HG03575 (cell line): ENCODE data around the gene CCDC85C.
"Not testable (repeated sequence)": the region's sequence is repeated elsewhere in the genome, so short reads cannot be mapped to it uniquely, and the experiment has no call there.

Experiments
- ATAC-seq: cut with Tn5 transposase; IDR thresholded peaks from one replicate; pipeline ENCODE4 v1.9.1; 2021; ENCODE audit not compliant: unreplicated experiment, insufficient number of reproducible peaks, low FRiP score; ENCODE audit errors: extremely low read depth

Gene CCDC85C

GRCh38 chr14:99603471-99604277, at the start of gene CCDC85C:
CCDC85C (minus strand) TSS chr14:99604207; CDS start chr14:99603959, 248 bp downstream.
- ATAC-seq, result no peak

GRCh38 chr14:99651953-99652746, 48.1 kb upstream of the CCDC85C start:
- ATAC-seq, result no peak

GRCh38 chr14:99650189-99650588, 46.2 kb upstream of the CCDC85C start:
- no peak for ATAC-seq

GRCh38 chr14:99649643-99650042, 45.6 kb upstream of the CCDC85C start:
- ATAC-seq, result no peak

GRCh38 chr14:99649219-99649618, 45.2 kb upstream of the CCDC85C start:
- no peak for ATAC-seq

GRCh38 chr14:99648027-99648784, 44.2 kb upstream of the CCDC85C start:
- ATAC-seq, result no peak

- no peak for ATAC-seq
Observed at GRCh38 chr14:99647411-99647810, 43.4 kb upstream of the CCDC85C start.

- ATAC-seq, result no peak
Observed at GRCh38 chr14:99645545-99646505, 41.8 kb upstream of the CCDC85C start.

- no peak for ATAC-seq
Observed at GRCh38 chr14:99644723-99645544, 40.9 kb upstream of the CCDC85C start, which contains the start of gene HHIPL1. HHIPL1 (plus strand) TSS chr14:99645129; CDS start chr14:99645208, 79 bp downstream.

GRCh38 chr14:99644035-99644587, 40.1 kb upstream of the CCDC85C start:
- ATAC-seq, result no peak

- no peak for ATAC-seq
Observed at GRCh38 chr14:99643343-99643742, 39.3 kb upstream of the CCDC85C start.

GRCh38 chr14:99642771-99643170, 38.8 kb upstream of the CCDC85C start:
- ATAC-seq, result not testable (repeated sequence)

GRCh38 chr14:99637624-99638023, 33.6 kb upstream of the CCDC85C start:
- no peak for ATAC-seq

- no peak for ATAC-seq
Observed at GRCh38 chr14:99636487-99636886, 32.5 kb upstream of the CCDC85C start.

GRCh38 chr14:99635116-99635515, 31.1 kb upstream of the CCDC85C start:
- no peak for ATAC-seq

- ATAC-seq, result no peak
Observed at GRCh38 chr14:99634443-99634842, 30.4 kb upstream of the CCDC85C start.

GRCh38 chr14:99633918-99634317, 29.9 kb upstream of the CCDC85C start:
- no peak for ATAC-seq
